ENCODE results near the gene FOXR1. TPM values are rescaled to one million over a fixed set of nuclear protein-coding genes. Genes with fewer than 3 reads are reported as not detected.
"Not testable (repeated sequence)": the region's sequence is repeated elsewhere in the genome, so short reads cannot be mapped to it uniquely, and the experiment has no call there.

Gene FOXR1
- total RNA-seq, 1 donor from 2014 or later = not detected

- intact Hi-C loops (cut with DNase I) = no loop called here
- Histone ChIP-seq H3K9me3 (no peaks in the 10 kb centered on the region), H3K36me3 (no peaks in the 10 kb centered on the region), H3K4me3 (no peak overlapping the region), H3K4me1 (no peaks in the 10 kb centered on the region), H3K27ac (no peak overlapping the region), H3K27me3 (no peaks in the 10 kb centered on the region)
- TF ChIP-seq CTCF (IDR thresholded peaks at IDR 0.05) = no peak
- DNase-seq (ENCODE audit: low spot score in 2 of 2) = no peak
Observed at GRCh38 chr11:118953265-118953664, 18.3 kb upstream of the FOXR1 start.

- H3K9me3 ChIP-seq; DNase-seq (ENCODE audit: low spot score in 2 of 2); intact Hi-C loops (cut with DNase I); H3K36me3 ChIP-seq; H3K27me3 ChIP-seq; H3K4me1 ChIP-seq; H3K4me3 ChIP-seq; H3K27ac ChIP-seq: not testable (repeated sequence)
Observed at GRCh38 chr11:118953976-118954375, 17.6 kb upstream of the FOXR1 start.

- TF ChIP-seq CTCF (IDR thresholded peaks at IDR 0.05) = peak; percentile 91 to 98 (median 91)
- Histone ChIP-seq H3K27ac (no peak within 1 kb of the TSS), H3K27me3 (no peaks in the 10 kb centered on the region), H3K4me3 (no peak within 1 kb of the TSS), H3K9me3 (no peaks in the 10 kb centered on the region), H3K36me3 (no peaks in the 10 kb centered on the region), H3K4me1 (no peaks in the 10 kb centered on the region)
- intact Hi-C loops (cut with DNase I) = loop anchor here (1.0 kb wide), 4 partner anchors 27 to 297 kb away; no protein-coding TSS in a partner anchor
- peak; percentile 49 to 93 for DNase-seq (ENCODE audit: low spot score in 2 of 2)
Observed at GRCh38 chr11:118956094-118956846, 15.3 kb upstream of the FOXR1 start, which contains the start of gene UPK2. UPK2 (plus strand) TSS chr11:118956298; CDS start chr11:118956351, 53 bp downstream.

GRCh38 chr11:118956847-118957469, 14.6 kb upstream of the FOXR1 start:
- no peak overlapping the region for H3K4me3 ChIP-seq
- H3K9me3 ChIP-seq = no peaks in the 10 kb centered on the region
- DNase-seq (ENCODE audit: low spot score in 2 of 2) = no peak
- H3K27me3 ChIP-seq = no peaks in the 10 kb centered on the region
- no peaks in the 10 kb centered on the region for H3K4me1 ChIP-seq
- H3K36me3 ChIP-seq = no peaks in the 10 kb centered on the region
- TF ChIP-seq CTCF (IDR thresholded peaks at IDR 0.05) = no peak
- no peak overlapping the region for H3K27ac ChIP-seq
- intact Hi-C loops (cut with DNase I) = loop anchor here (1.0 kb wide), 4 partner anchors 28 to 298 kb away; no protein-coding TSS in a partner anchor

- no peak for DNase-seq (ENCODE audit: low spot score in 2 of 2)
- no peak for TF ChIP-seq CTCF (IDR thresholded peaks at IDR 0.05)
- Histone ChIP-seq H3K4me1 (no peaks in the 10 kb centered on the region), H3K9me3 (no peaks in the 10 kb centered on the region), H3K27ac (no peak overlapping the region), H3K36me3 (no peaks in the 10 kb centered on the region), H3K4me3 (no peak overlapping the region), H3K27me3 (no peaks in the 10 kb centered on the region)
- intact Hi-C loops (cut with DNase I) = no loop called here
Observed at GRCh38 chr11:118957549-118957948, 14.0 kb upstream of the FOXR1 start.

- Histone ChIP-seq H3K27me3 (no peaks in the 10 kb centered on the region), H3K4me3 (no peak overlapping the region), H3K27ac (no peak overlapping the region), H3K36me3 (no peaks in the 10 kb centered on the region), H3K4me1 (no peaks in the 10 kb centered on the region), H3K9me3 (no peaks in the 10 kb centered on the region)
- DNase-seq (ENCODE audit: low spot score in 2 of 2) = no peak
- no peak for TF ChIP-seq CTCF (IDR thresholded peaks at IDR 0.05)
- intact Hi-C loops (cut with DNase I) = no loop called here
Observed at GRCh38 chr11:118957968-118958367, 13.6 kb upstream of the FOXR1 start.
